Upper lobe of right lung (tissue), 1 donor: Measurements from ENCODE around the gene APOBEC3G. TPM values are rescaled to one million over a fixed set of nuclear protein-coding genes. Genes with fewer than 3 reads are reported as not detected.
"Not testable (repeated sequence)": the region's sequence is repeated elsewhere in the genome, so short reads cannot be mapped to it uniquely, and the experiment has no call there.

Experiments
- ATAC-seq: fragments of 200-7000 bp; cut with Tn5 transposase; one replicate; pipeline ENCODE4 v1.9.1; 2020; ENCODE audit warnings: mild to moderate bottlenecking, moderate library complexity
- DNase-seq: peaks from one replicate; pipeline ENCODE4 v3.0.0-alpha.2; 2020
- H3K27ac ChIP-seq: fragments of 200-600 bp; one replicate; pipeline ENCODE4 v1.8.0; 2022
- H3K27me3 ChIP-seq: fragments of 200-600 bp; one replicate; pipeline ENCODE4 v1.8.0; 2022; ENCODE audit warnings: mild to moderate bottlenecking
- H3K36me3 ChIP-seq: fragments of 200-600 bp; one replicate; pipeline ENCODE4 v1.8.0; 2022
- H3K4me1 ChIP-seq: fragments of 200-600 bp; one replicate; pipeline ENCODE4 v1.8.0; 2022
- H3K4me3 ChIP-seq: fragments of 200-600 bp; one replicate; pipeline ENCODE4 v1.8.0; 2022; ENCODE audit warnings: mild to moderate bottlenecking
- H3K9me3 ChIP-seq: fragments of 200-600 bp; one replicate; pipeline ENCODE4 v1.8.0; 2022
- CTCF ChIP-seq: fragments of 200-600 bp; IDR thresholded peaks from one replicate; pipeline ENCODE4 v1.8.0; 2022; ENCODE audit warnings: antibody characterized with exemption
- intact Hi-C: fragments of 100-400 bp; cut with DNase I; formaldehyde crosslinking; loops from one replicate; pipeline ENCODE4 v1.11.0; 2022
- long read RNA-seq: library from polyadenylated mRNA; unstranded; transcript quantifications from one replicate; pipeline ENCODE4 v2.0.0, GENCODE V29; 2021
- total RNA-seq: library from RNA; stranded (reverse); fragmentation: NEBNext Ultra II Directional; extraction: Animal tissue kit (Norgen Biotek cat#: 25700); gene quantifications from one replicate; pipeline ENCODE4 v1.2.1, GENCODE V29; 2021
- donor health status: DM: no; HTN: yes; CAD: no; lungs with severe emphysema.

Gene APOBEC3G
- total RNA-seq: 16.1 TPM
- long read RNA-seq, transcript APOBEC3G-201 (8 exons, 1,834 nt): major isoform, 23 of 29 reads
- long read RNA-seq, partial matches to known transcripts: 0 of 29 reads
- long read RNA-seq, other reads (novel, unspliced or antisense): 5 of 29 reads

DNA sequence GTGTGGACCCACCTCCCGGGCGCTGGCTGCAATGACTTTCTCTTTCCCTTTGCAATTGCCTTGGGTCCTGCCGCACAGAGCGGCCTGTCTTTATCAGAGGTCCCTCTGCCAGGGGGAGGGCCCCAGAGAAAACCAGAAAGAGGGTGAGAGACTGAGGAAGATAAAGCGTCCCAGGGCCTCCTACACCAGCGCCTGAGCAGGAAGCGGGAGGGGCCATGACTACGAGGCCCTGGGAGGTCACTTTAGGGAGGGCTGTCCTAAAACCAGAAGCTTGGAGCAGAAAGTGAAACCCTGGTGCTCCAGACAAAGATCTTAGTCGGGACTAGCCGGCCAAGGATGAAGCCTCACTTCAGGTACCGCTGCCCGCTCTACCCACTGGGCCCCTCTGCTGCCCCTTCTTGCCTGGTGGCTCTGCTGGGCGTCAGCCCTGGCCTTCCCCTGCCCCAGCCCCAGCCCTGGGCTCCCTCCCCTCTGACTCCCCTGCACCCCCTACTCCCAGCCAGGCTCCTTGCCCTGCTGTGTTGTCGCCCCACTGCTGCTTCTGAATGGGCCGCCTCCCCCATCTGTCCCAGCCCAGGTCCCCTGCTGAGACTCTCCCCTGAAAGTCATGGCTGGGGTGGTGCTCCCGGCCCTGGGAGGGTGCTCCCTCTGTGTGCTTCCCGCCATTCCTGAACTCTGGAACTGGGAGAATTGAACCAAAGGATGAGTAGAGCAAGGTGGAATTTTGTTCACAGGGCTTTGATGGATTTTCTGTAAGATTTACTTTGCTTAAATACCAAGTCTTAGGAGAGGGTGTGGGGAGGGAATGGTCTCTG, at the start of gene APOBEC3G:
TSS of gene APOBEC3G (plus strand) at position 250 of the 815 bp plus-strand sequence. CDS start at position 337, 87 bp downstream.
- peaks cover 11% of the 10 kb centered on the region for H3K4me1 ChIP-seq
- H3K4me3 ChIP-seq: peak within 1 kb of the TSS; percentile 58
- intact Hi-C loops, H3K27me3 ChIP-seq, H3K9me3 ChIP-seq, H3K36me3 ChIP-seq: not testable (repeated sequence)
- H3K27ac ChIP-seq: peak within 1 kb of the TSS; percentile 80
- ATAC-seq: peak; percentile 92
- peak; percentile 76 for DNase-seq

DNA sequence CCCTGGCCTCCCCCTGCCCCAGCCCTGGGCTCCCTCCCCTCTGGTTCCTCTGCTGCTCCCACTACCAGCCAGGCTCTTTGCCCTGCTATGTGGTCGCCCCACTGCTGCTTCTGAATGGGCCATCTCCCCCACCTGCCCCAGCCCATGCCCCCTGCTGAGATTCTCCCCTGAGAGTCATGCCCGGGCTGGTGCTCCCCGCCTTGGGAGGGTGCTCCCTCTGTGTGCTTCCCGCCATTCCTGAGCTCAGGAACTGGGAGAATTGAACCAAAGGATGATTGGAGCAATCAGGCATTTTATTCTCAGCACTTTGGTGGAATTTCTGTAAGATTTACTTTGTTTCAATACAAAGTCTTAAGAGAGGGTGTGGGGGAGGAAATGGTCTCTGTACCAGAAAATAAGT, 49.4 kb upstream of the APOBEC3G start:
- DNase-seq: no peak
- no peak overlapping the region for H3K4me3 ChIP-seq
- no peaks in the 10 kb centered on the region for H3K27me3 ChIP-seq
- intact Hi-C loops: no loop called here
- H3K4me1 ChIP-seq: no peaks in the 10 kb centered on the region
- H3K9me3 ChIP-seq: no peaks in the 10 kb centered on the region
- H3K36me3 ChIP-seq: peaks cover 5% of the 10 kb centered on the region
- no peak for TF ChIP-seq CTCF
- no peak for ATAC-seq
- no peak overlapping the region for H3K27ac ChIP-seq

DNA sequence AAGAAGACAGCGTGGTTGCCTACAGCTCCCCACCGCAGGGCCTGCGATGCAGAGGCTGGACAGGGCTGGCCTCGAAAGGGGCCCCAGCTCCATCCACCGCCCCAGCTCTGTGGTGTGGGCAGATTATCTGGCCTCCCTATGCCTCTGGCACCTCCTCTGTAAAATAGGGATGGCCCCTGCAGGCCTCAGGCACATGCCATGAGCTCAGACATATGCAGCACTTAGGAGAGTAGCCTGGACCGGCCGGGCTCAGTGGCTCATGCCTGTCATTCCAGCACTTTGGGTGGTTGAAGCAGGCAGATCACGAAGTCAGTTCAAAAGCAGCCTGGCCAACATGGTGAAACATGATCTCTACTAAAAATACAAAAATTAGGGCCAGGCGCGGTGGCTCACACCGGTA, 48.8 kb upstream of the APOBEC3G start:
- Histone ChIP-seq H3K4me3 (no peak overlapping the region), H3K27me3 (no peaks in the 10 kb centered on the region), H3K4me1 (no peaks in the 10 kb centered on the region), H3K27ac (no peak overlapping the region), H3K9me3 (no peaks in the 10 kb centered on the region), H3K36me3 (peaks cover 5% of the 10 kb centered on the region)
- no peak for ATAC-seq
- DNase-seq: no peak
- no peak for TF ChIP-seq CTCF
- intact Hi-C loops: no loop called here

DNA sequence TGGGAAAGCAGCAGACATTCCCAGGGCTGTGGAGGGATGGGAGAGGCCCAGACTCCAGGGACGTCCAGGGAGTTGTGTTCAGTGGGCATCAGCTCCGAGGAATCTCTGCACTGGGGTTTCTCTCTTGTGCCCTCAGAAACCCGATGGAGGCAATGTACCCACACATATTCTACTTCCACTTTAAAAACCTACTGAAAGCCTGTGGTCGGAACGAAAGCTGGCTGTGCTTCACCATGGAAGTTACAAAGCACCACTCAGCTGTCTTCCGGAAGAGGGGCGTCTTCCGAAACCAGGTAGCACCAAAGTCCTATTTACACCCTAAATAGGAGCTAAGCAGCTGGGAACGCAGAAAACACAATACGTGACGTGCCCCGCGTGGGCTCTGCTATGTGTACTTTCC, 47.8 kb upstream of the APOBEC3G start:
- DNase-seq: no peak
- no peak for TF ChIP-seq CTCF
- intact Hi-C loops: no loop called here

GRCh38 chr22:39030705-39031104, 46.4 kb upstream of the APOBEC3G start:
- Histone ChIP-seq H3K36me3 (no peaks in the 10 kb centered on the region), H3K27ac (no peak overlapping the region), H3K27me3 (no peaks in the 10 kb centered on the region), H3K4me1 (no peaks in the 10 kb centered on the region), H3K4me3 (no peak overlapping the region), H3K9me3 (no peaks in the 10 kb centered on the region)
- no peak for DNase-seq
- TF ChIP-seq CTCF: no peak
- no peak for ATAC-seq
- intact Hi-C loops: no loop called here

More for the DNA sequence above, 47.8 kb upstream of the APOBEC3G start:
- Histone ChIP-seq H3K27me3 (no peaks in the 10 kb centered on the region), H3K9me3 (no peaks in the 10 kb centered on the region), H3K4me1 (no peaks in the 10 kb centered on the region), H3K27ac (no peak overlapping the region), H3K4me3 (no peak overlapping the region), H3K36me3 (no peaks in the 10 kb centered on the region)
- ATAC-seq: no peak

DNA sequence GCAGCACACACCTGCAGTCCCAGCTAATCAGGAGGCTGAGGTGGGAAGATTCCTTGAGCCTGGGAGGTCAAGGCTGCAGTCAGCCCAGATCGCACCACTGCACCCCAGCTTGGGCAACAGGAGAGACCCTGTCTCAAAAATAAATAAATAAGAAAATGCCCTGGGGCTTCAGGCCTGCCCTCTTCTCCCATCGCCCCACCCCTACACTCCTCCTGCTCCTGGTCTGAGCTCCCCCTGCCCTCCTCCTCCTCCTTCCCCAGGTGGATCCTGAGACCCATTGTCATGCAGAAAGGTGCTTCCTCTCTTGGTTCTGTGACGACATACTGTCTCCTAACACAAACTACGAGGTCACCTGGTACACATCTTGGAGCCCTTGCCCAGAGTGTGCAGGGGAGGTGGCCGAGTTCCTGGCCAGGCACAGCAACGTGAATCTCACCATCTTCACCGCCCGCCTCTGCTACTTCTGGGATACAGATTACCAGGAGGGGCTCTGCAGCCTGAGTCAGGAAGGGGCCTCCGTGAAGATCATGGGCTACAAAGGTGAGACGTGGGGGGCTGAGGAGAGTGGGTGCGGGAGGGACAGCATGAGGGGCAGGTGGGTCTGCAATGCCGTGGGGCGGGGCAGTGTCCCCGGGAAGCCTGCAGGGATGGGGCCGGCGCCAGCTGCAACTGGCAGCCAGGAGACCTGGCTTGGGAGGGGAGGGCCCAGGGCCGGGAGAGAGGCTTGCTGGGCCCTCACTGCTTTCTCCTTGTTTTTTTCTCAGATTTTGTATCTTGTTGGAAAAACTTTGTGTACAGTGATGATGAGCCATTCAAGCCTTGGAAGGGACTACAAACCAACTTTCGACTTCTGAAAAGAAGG, 45.4 kb upstream of the APOBEC3G start:
- H3K4me3 ChIP-seq, H3K27ac ChIP-seq, ATAC-seq, H3K9me3 ChIP-seq, DNase-seq, H3K4me1 ChIP-seq, H3K27me3 ChIP-seq, intact Hi-C loops, H3K36me3 ChIP-seq: not testable (repeated sequence)

- H3K27ac ChIP-seq, H3K27me3 ChIP-seq, intact Hi-C loops, H3K4me3 ChIP-seq, ATAC-seq, H3K36me3 ChIP-seq, DNase-seq, H3K9me3 ChIP-seq, H3K4me1 ChIP-seq: not testable (repeated sequence)
These were observed 40.0 kb upstream of the APOBEC3G start for GRCh38 chr22:39037071-39037470.
